Pancreas (tissue), 10 donors: ENCODE results near the gene NCAM2. TPM values are rescaled to one million over a fixed set of nuclear protein-coding genes. Genes with fewer than 3 reads are reported as not detected.

Experiments used
- ATAC-seq, 4 donors: fragments of 200-7000 bp; cut with Tn5 transposase; one replicate each; pipeline versions ENCODE4 v1.8.0 to v1.9.1; 2020; ENCODE audit warnings: mild to moderate bottlenecking in 4 of 4, moderate library complexity in 4 of 4
- DNase-seq, 6 donors: peaks; one replicate each; pipeline ENCODE4 v3.0.0-alpha.2; 2020
- FAIRE-seq: peaks from 2 replicates; lab custom pipeline; 2012; peaks lifted over from hg19 to GRCh38; lab: Jason Lieb, UNC
- H3K27ac ChIP-seq, 4 donors: fragments of 200-600 bp; sonication (generic); 1 replicate in 3 of 4; 2 replicates in 1 of 4; pipeline versions ENCODE4 v1.5.0 to v1.8.0; 2020
- H3K27me3 ChIP-seq, 4 donors: fragments of 200-600 bp; one replicate each; pipeline ENCODE4 v1.8.0; 2021
- H3K36me3 ChIP-seq, 3 donors: fragments of 200-600 bp; sonication (generic) in 1 of 3; one replicate each; pipeline versions ENCODE4 v1.5.0 to v1.8.0; 2020 to 2021
- H3K4me1 ChIP-seq, 3 donors: fragments of 200-600 bp; one replicate each; pipeline ENCODE4 v1.8.0; 2021
- H3K4me3 ChIP-seq, 4 donors: fragments of 200-600 bp; sonication (generic) in 2 of 4; one replicate each; pipeline versions ENCODE4 v1.5.0 to v1.8.0; 2020 to 2021
- H3K9me3 ChIP-seq, 4 donors: fragments of 200-600 bp; one replicate each; pipeline ENCODE4 v1.8.0; 2021
- WGBS, 2 donors: extraction: QIAGEN DNeasy Blood & Tissue Kit; methylation state at CpG; one replicate each; pipeline ENCODE4 v1.1.7; 2013; 5-methylcytosine and 5-hydroxymethylcytosine counted together
- intact Hi-C, 3 donors: fragments of 100-400 bp; cut with DNase I; formaldehyde crosslinking; loops; one replicate each; pipeline versions ENCODE4 v1.11.1 to v1.14.2; 2022
- polyA plus RNA-seq, 2 donors: library from polyadenylated mRNA; stranded (reverse); fragments of 200-250 nt; gene quantifications; one replicate each; pipeline ENCODE4 v1.2.3, GENCODE V29; 2013
- total RNA-seq, 6 donors: library from RNA; stranded (reverse); fragmentation: NEBNext Ultra II Directional in 4 of 6; extraction: Animal tissue kit (Norgen Biotek cat#: 25700) in 4 of 6; gene quantifications; one replicate each; pipeline versions ENCODE4 v1.2.1 to v1.2.4, GENCODE V29; 2021 to 2023
- TF ChIP-seq, protein P1 (sequence below), 4 donors: fragments of 200-600 bp; sonication (generic) in 3 of 4; IDR thresholded peaks; one replicate each; pipeline versions ENCODE4 v1.5.0 to v1.8.0; 2021; ENCODE audit warnings: antibody characterized with exemption in 4 of 4
- donor health status: healthy with polysubstance abuse.
- donor health status: DM: no; HTN: no; CAD: no; lungs with moderate emphysema.
- donor health status: DM: no; HTN: no; CAD: no.
- donor health status: control.
- donor health status: control.
- donor health status: Bipolar disorder and iron deficiency.
- donor health status: DM: yes; HTN: yes; CAD: no.
- donor health status: DM: no; HTN: no; CAD: no.
- donor health status: DM: no; HTN: no; CAD: no.
- donor health status: DM: yes; HTN: yes; CAD: no.

The NCAM2 gene
- total and polyA plus RNA-seq, 8 donors = under 0.01 to 1.0 (median 0.27) TPM

DNA sequence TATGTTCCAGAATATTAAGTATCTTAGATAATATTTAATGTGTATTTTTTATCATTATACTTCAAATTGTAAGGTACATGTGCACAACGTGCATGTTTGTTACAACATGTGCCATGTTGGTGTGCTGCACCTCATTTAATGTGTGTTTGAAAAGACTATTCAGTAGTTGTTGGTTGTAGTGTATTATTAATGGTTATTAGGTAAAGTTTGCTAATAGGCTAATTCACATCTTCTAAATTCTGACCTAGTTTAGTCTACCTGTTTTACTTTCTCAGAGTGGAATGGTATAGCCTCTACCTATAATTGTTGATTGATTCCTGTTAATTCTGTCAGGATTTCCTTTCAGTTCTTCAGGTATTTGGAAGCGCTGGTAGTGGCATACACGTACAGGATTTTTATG, 153.0 kb downstream of the NCAM2 start:
- no peaks in the 10 kb centered on the region for H3K27me3 ChIP-seq
- no peak overlapping the region for H3K4me3 ChIP-seq
- no peak for DNase-seq
- H3K36me3 ChIP-seq = no peaks in the 10 kb centered on the region
- intact Hi-C loops = no loop called here
- TF ChIP-seq, protein P1, sequence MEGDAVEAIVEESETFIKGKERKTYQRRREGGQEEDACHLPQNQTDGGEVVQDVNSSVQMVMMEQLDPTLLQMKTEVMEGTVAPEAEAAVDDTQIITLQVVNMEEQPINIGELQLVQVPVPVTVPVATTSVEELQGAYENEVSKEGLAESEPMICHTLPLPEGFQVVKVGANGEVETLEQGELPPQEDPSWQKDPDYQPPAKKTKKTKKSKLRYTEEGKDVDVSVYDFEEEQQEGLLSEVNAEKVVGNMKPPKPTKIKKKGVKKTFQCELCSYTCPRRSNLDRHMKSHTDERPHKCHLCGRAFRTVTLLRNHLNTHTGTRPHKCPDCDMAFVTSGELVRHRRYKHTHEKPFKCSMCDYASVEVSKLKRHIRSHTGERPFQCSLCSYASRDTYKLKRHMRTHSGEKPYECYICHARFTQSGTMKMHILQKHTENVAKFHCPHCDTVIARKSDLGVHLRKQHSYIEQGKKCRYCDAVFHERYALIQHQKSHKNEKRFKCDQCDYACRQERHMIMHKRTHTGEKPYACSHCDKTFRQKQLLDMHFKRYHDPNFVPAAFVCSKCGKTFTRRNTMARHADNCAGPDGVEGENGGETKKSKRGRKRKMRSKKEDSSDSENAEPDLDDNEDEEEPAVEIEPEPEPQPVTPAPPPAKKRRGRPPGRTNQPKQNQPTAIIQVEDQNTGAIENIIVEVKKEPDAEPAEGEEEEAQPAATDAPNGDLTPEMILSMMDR (IDR thresholded peaks at IDR 0.05) = no peak
- FAIRE-seq = no peak
- no peak for ATAC-seq
- 58 to 69% methylated on average over 3 of the region's 3 CpGs for WGBS, 2 donors
- no peaks in the 10 kb centered on the region for H3K9me3 ChIP-seq
- no peak overlapping the region for H3K27ac ChIP-seq
- no peaks in the 10 kb centered on the region for H3K4me1 ChIP-seq

DNA sequence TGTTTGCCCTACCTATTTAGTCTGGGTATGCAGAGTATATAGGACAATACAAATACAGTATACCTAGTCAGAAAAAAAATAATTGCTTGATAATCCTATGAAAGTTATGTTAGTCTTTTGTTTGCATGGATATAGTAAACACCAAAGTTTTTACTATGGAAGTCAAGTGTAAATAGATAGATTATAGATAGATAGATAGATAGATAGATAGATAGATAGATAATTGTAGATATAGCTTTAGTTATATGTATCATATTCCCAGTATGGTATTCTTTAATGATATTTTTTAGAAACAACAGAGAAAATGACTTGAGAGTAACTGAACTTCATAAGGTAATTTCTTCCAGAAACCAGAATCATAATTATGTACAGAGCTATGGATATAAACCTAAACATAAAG, 158.2 kb downstream of the NCAM2 start:
- TF ChIP-seq, protein P1 (IDR thresholded peaks at IDR 0.05) = no peak
- Histone ChIP-seq H3K27me3 (no peaks in the 10 kb centered on the region), H3K9me3 (no peaks in the 10 kb centered on the region), H3K4me1 (no peaks in the 10 kb centered on the region), H3K36me3 (no peaks in the 10 kb centered on the region), H3K4me3 (no peak overlapping the region), H3K27ac (no peak overlapping the region)
- ATAC-seq = no peak
- no peak for DNase-seq
- no peak for FAIRE-seq
- intact Hi-C loops = no loop called here

GRCh38 chr21:21156957-21157356, 158.7 kb downstream of the NCAM2 start:
- Histone ChIP-seq H3K27me3 (no peaks in the 10 kb centered on the region), H3K27ac (no peak overlapping the region), H3K36me3 (no peaks in the 10 kb centered on the region), H3K9me3 (no peaks in the 10 kb centered on the region), H3K4me3 (no peak overlapping the region), H3K4me1 (no peaks in the 10 kb centered on the region)
- WGBS, 2 donors = 46 to 54% methylated on average over 4 of the region's 4 CpGs
- FAIRE-seq (no peak), ATAC-seq (no peak), DNase-seq (no peak)
- TF ChIP-seq, protein P1 (IDR thresholded peaks at IDR 0.05) = no peak
- intact Hi-C loops = no loop called here

DNA sequence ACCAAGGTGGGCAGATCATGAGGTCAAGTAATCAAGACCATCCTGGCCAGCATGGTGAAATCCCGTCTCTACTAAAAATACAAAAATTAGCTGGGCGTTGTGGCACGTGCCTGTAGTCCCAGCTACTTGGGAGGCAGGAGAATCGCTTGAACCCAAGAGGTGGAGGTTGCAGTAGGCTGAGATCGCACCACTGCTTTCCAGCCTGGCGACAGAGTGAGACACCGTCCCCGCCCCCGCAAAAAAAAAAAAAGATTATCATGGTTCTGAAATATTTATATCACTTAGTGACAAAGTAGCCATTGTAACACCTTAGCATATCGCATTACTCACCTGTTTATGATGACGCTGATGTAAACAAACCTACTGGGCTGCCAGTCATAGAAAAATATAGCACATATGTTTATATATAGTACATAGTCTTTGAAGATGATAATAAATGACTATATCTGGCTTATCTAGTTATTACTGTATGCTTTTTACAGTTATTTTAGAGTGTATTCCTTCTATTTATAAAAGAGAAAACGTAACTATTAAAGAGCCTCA, 160.2 kb downstream of the NCAM2 start:
- Histone ChIP-seq H3K36me3 (no peaks in the 10 kb centered on the region), H3K27ac (no peak overlapping the region), H3K4me3 (no peak overlapping the region), H3K27me3 (no peaks in the 10 kb centered on the region), H3K4me1 (no peaks in the 10 kb centered on the region), H3K9me3 (no peaks in the 10 kb centered on the region)
- ATAC-seq (no peak), FAIRE-seq (no peak), DNase-seq (no peak)
- 80 to 85% methylated on average over 12 of the region's 12 CpGs for WGBS, 2 donors
- TF ChIP-seq, protein P1 (IDR thresholded peaks at IDR 0.05) = no peak
- intact Hi-C loops = no loop called here

- intact Hi-C loops = no loop called here
- WGBS, 2 donors = 47 to 56% methylated on average over 3 of the region's 3 CpGs
- no peak overlapping the region for H3K4me3 ChIP-seq
- no peak for DNase-seq
- no peaks in the 10 kb centered on the region for H3K9me3 ChIP-seq
- no peak for FAIRE-seq
- TF ChIP-seq, protein P1 (IDR thresholded peaks at IDR 0.05) = no peak
- H3K27ac ChIP-seq = no peak overlapping the region
- H3K36me3 ChIP-seq = no peaks in the 10 kb centered on the region
- H3K4me1 ChIP-seq = no peaks in the 10 kb centered on the region
- H3K27me3 ChIP-seq = no peaks in the 10 kb centered on the region
- no peak for ATAC-seq
Measured at GRCh38 chr21:21159253-21159899, 161.2 kb downstream of the NCAM2 start.
